ENCODE measurements around the gene STK39. TPM values are rescaled to one million over a fixed set of nuclear protein-coding genes. Genes with fewer than 3 reads are reported as not detected.

STK39 gene
- total and polyA plus RNA-seq, 2 experiments from 2014 or later, result 3.2 to 14.6 TPM

- H2AFZ ChIP-seq, result no peak overlapping the region
- no peaks in the 10 kb centered on the region for H3K9me3 ChIP-seq (ENCODE audit: low read depth)
- H3K27ac ChIP-seq, result no peak overlapping the region
- no peaks in the 10 kb centered on the region for H3K9me2 ChIP-seq (ENCODE audit: insufficient read depth)
- H4K20me1 ChIP-seq (ENCODE audit: insufficient read depth), result no peaks in the 10 kb centered on the region
- no peaks in the 10 kb centered on the region for H3K79me2 ChIP-seq (ENCODE audit: insufficient read depth)
- TF ChIP-seq EZH2phosphoT487 (IDR thresholded peaks at IDR 0.05; ENCODE audit: insufficient read depth, low read depth), result no peak
- TF ChIP-seq EZH2 (IDR thresholded peaks at IDR 0.05; ENCODE audit: insufficient read depth, poor library complexity, severe bottlenecking), result no peak
- no peaks in the 10 kb centered on the region for H3K4me1 ChIP-seq (ENCODE audit: insufficient read depth)
- no peaks in the 10 kb centered on the region for H3K36me3 ChIP-seq (ENCODE audit: low read depth)
- no peak overlapping the region for H3K4me2 ChIP-seq (ENCODE audit: unreplicated experiment)
- no peak overlapping the region for H3K9ac ChIP-seq
- peaks cover 4% of the 10 kb centered on the region; the same call in 1 of the 2 replicates for H3K27me3 ChIP-seq (replicated peaks; ENCODE audit: insufficient read depth)
- H3K4me3 ChIP-seq, result no peak overlapping the region
- no peak for DNase-seq
- no peaks in the 10 kb centered on the region for H3F3A ChIP-seq (ENCODE audit: insufficient read depth)
- 73 to 74% methylated on average over 1 of the region's 1 CpG for WGBS, 2 experiments (ENCODE audit: low coverage in 1 of 2, low lambda C conversion rate in 2 of 2, missing lambda C conversion rate in 2 of 2)
- in situ Hi-C loops (cut with MboI), result no loop called here
Observed at GRCh38 chr2:167937403-167937802, 310.0 kb downstream of the STK39 start.

GRCh38 chr2:167935803-167936110 is 311.6 kb downstream of the STK39 start:
- in situ Hi-C loops (cut with MboI), result no loop called here
- Histone ChIP-seq H3K79me2 (ENCODE audit: insufficient read depth) (no peaks in the 10 kb centered on the region), H2AFZ (no peak overlapping the region), H3K36me3 (ENCODE audit: low read depth) (no peaks in the 10 kb centered on the region), H3K9ac (no peak overlapping the region), H4K20me1 (ENCODE audit: insufficient read depth) (no peaks in the 10 kb centered on the region), H3K9me3 (ENCODE audit: low read depth) (no peaks in the 10 kb centered on the region), H3K4me3 (no peak overlapping the region), H3K4me2 (ENCODE audit: unreplicated experiment) (no peak overlapping the region), H3F3A (ENCODE audit: insufficient read depth) (no peaks in the 10 kb centered on the region), H3K27me3 (replicated peaks; ENCODE audit: insufficient read depth) (no peaks in the 10 kb centered on the region; the same call in 1 of the 2 replicates), H3K4me1 (ENCODE audit: insufficient read depth) (no peaks in the 10 kb centered on the region), H3K27ac (no peak overlapping the region), H3K9me2 (ENCODE audit: insufficient read depth) (no peaks in the 10 kb centered on the region)
- TF ChIP-seq EZH2 (IDR thresholded peaks at IDR 0.05; ENCODE audit: insufficient read depth, poor library complexity, severe bottlenecking) (no peak), EZH2phosphoT487 (IDR thresholded peaks at IDR 0.05; ENCODE audit: insufficient read depth, low read depth) (no peak)
- DNase-seq, result no peak
- 59 to 60% methylated on average over 4 of the region's 4 CpGs for WGBS, 2 experiments (ENCODE audit: low coverage in 1 of 2, low lambda C conversion rate in 2 of 2, missing lambda C conversion rate in 2 of 2)

DNA sequence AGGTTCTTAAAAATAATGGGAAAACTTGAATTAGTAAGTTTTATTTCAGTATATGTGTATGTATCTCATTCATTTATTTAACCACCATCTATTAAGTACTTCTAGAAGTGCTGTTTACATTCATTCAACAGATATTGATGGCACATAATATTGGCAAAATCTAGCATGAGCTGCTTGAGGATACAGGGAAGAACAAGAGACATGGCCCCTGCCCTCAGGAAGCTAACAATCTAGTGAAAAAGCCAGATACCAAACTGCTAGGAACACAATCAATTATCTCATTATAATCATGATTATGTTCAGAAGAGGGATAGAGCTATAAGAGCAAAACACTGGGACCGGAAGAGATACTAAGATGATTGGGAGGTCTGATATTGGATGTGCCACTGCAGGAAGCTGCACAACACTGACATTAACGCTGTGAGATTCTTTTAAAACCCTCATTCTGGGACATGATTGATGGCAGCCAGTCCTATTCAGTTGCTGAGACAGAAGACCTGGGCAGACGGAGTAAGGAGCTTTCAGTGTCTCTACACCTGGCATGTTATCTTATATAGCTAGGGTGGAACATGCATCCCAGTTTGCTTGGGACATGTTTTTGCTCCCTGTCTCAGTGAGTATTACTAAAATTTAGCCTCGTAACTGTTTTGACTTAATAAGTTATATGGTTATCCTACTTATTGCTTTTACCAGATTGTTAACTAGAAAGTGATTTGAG is 314.1 kb downstream of the STK39 start:
- Histone ChIP-seq H3K4me3 (no peak overlapping the region), H3F3A (ENCODE audit: insufficient read depth) (no peaks in the 10 kb centered on the region), H3K79me2 (ENCODE audit: insufficient read depth) (no peaks in the 10 kb centered on the region), H3K27ac (no peak overlapping the region), H3K9me2 (ENCODE audit: insufficient read depth) (no peaks in the 10 kb centered on the region), H3K4me2 (ENCODE audit: unreplicated experiment) (no peak overlapping the region), H2AFZ (no peak overlapping the region), H3K4me1 (ENCODE audit: insufficient read depth) (no peaks in the 10 kb centered on the region), H4K20me1 (ENCODE audit: insufficient read depth) (no peaks in the 10 kb centered on the region), H3K36me3 (ENCODE audit: low read depth) (no peaks in the 10 kb centered on the region), H3K9ac (no peak overlapping the region), H3K27me3 (replicated peaks; ENCODE audit: insufficient read depth) (no peaks in the 10 kb centered on the region; the same call in 1 of the 2 replicates), H3K9me3 (ENCODE audit: low read depth) (no peaks in the 10 kb centered on the region)
- no peak for DNase-seq
- WGBS, 2 experiments (ENCODE audit: low coverage in 1 of 2, low lambda C conversion rate in 2 of 2, missing lambda C conversion rate in 2 of 2), result 47 to 51% methylated on average over 4 of the region's 4 CpGs
- TF ChIP-seq EZH2 (IDR thresholded peaks at IDR 0.05; ENCODE audit: insufficient read depth, poor library complexity, severe bottlenecking), result no peak
- TF ChIP-seq EZH2phosphoT487 (IDR thresholded peaks at IDR 0.05; ENCODE audit: insufficient read depth, low read depth), result no peak
- in situ Hi-C loops (cut with MboI), result no loop called here

- Histone ChIP-seq H3K4me2 (ENCODE audit: unreplicated experiment) (no peak overlapping the region), H2AFZ (no peak overlapping the region), H3K27me3 (replicated peaks; ENCODE audit: insufficient read depth) (no peaks in the 10 kb centered on the region; the same call in 1 of the 2 replicates), H4K20me1 (ENCODE audit: insufficient read depth) (no peaks in the 10 kb centered on the region), H3K4me1 (ENCODE audit: insufficient read depth) (no peaks in the 10 kb centered on the region), H3K9me2 (ENCODE audit: insufficient read depth) (no peaks in the 10 kb centered on the region), H3K36me3 (ENCODE audit: low read depth) (no peaks in the 10 kb centered on the region), H3K9me3 (ENCODE audit: low read depth) (no peaks in the 10 kb centered on the region), H3K27ac (no peak overlapping the region), H3K79me2 (ENCODE audit: insufficient read depth) (no peaks in the 10 kb centered on the region), H3K4me3 (no peak overlapping the region), H3K9ac (no peak overlapping the region), H3F3A (ENCODE audit: insufficient read depth) (no peaks in the 10 kb centered on the region)
- in situ Hi-C loops (cut with MboI), result no loop called here
- TF ChIP-seq EZH2 (IDR thresholded peaks at IDR 0.05; ENCODE audit: insufficient read depth, poor library complexity, severe bottlenecking), result no peak
- no peak for TF ChIP-seq EZH2phosphoT487 (IDR thresholded peaks at IDR 0.05; ENCODE audit: insufficient read depth, low read depth)
- DNase-seq, result no peak
- WGBS, 2 experiments (ENCODE audit: low coverage in 1 of 2, low lambda C conversion rate in 2 of 2, missing lambda C conversion rate in 2 of 2), result 36 to 41% methylated on average over 4 of the region's 4 CpGs
Observed at GRCh38 chr2:167932123-167932693, 315.2 kb downstream of the STK39 start.

Measured in GM23248 (cell line).